Measurements from ENCODE around the gene GUK1.

- TF ChIP-seq CTCF (IDR thresholded peaks at IDR 0.05; ENCODE audit: borderline replicate concordance, extremely low read depth, low read length, poor library complexity, severe bottlenecking) (no peak), EZH2 (IDR thresholded peaks at IDR 0.05; ENCODE audit: borderline replicate concordance, low read depth, low read length, severe bottlenecking) (no peak)
Measured at GRCh38 chr1:228152097-228152917, 12.2 kb downstream of the GUK1 start.
